Trophoblast cell (in vitro differentiated cells and primary cell): ENCODE measurements around the gene PDS5B. TPM values are rescaled to one million over a fixed set of nuclear protein-coding genes. Genes with fewer than 3 reads are reported as not detected.
A peak's percentile ranks its signal among the peaks of the same experiment; 100 is the strongest.

ENCODE experiments used
- DNase-seq, 2 donors: peaks; one replicate each; pipeline ENCODE4 v3.0.0-alpha.2; 2016
- H2AFZ ChIP-seq: 2 replicates; pipeline ENCODE4 v1.6.1; 2013; ENCODE audit warnings: low read length, moderate library complexity, mild to moderate bottlenecking; ENCODE audit not compliant: insufficient read depth, poor library complexity
- H2AK5ac ChIP-seq: 2 replicates; pipeline ENCODE4 v1.6.1; 2013; ENCODE audit warnings: mild to moderate bottlenecking, low read length
- H2BK120ac ChIP-seq: 2 replicates; pipeline ENCODE4 v1.6.1; 2013; ENCODE audit warnings: low read length, mild to moderate bottlenecking, moderate library complexity; ENCODE audit not compliant: insufficient read depth, poor library complexity
- H2BK12ac ChIP-seq: 2 replicates; pipeline ENCODE4 v1.6.1; 2013; ENCODE audit warnings: mild to moderate bottlenecking, low read length, moderate library complexity
- H2BK5ac ChIP-seq: 2 replicates; pipeline ENCODE4 v1.6.1; 2013; ENCODE audit warnings: low read length, low read depth, moderate library complexity, mild to moderate bottlenecking; ENCODE audit not compliant: poor library complexity
- H3K14ac ChIP-seq: 2 replicates; pipeline ENCODE4 v1.6.1; 2013; ENCODE audit warnings: mild to moderate bottlenecking, low read length
- H3K18ac ChIP-seq: 2 replicates; pipeline ENCODE4 v1.6.1; 2013; ENCODE audit warnings: mild to moderate bottlenecking, low read length
- H3K23ac ChIP-seq: 2 replicates; pipeline ENCODE4 v1.6.1; 2013; ENCODE audit warnings: low read length
- H3K27ac ChIP-seq: 2 replicates; pipeline ENCODE4 v1.5.1; 2013; ENCODE audit warnings: low read depth, mild to moderate bottlenecking, inconsistent platforms, low read length, moderate library complexity
- H3K27me3 ChIP-seq: 2 replicates; pipeline ENCODE4 v1.6.1; 2013; ENCODE audit warnings: inconsistent platforms, mild to moderate bottlenecking, low read length, moderate library complexity; ENCODE audit not compliant: insufficient read depth
- H3K36me3 ChIP-seq, 2 experiments: 1 replicate in 1 of 2; 2 replicates in 1 of 2; pipeline ENCODE4 v1.6.1; 2013; ENCODE audit warnings: low read length in 2 of 2, mild to moderate bottlenecking in 2 of 2, moderate library complexity in 1 of 2; ENCODE audit not compliant: insufficient read depth in 2 of 2, control insufficient read depth in 1 of 2
- H3K4ac ChIP-seq: 2 replicates; pipeline ENCODE4 v1.6.1; 2013; ENCODE audit warnings: low read depth, mild to moderate bottlenecking, low read length, moderate library complexity
- H3K4me1 ChIP-seq, 2 experiments: 1 replicate in 1 of 2; 2 replicates in 1 of 2; pipeline ENCODE4 v1.6.1; 2013; ENCODE audit warnings: low read length in 2 of 2, mild to moderate bottlenecking in 2 of 2, moderate library complexity in 1 of 2; ENCODE audit not compliant: insufficient read depth in 2 of 2, control insufficient read depth in 1 of 2
- H3K4me2 ChIP-seq: 2 replicates; pipeline ENCODE4 v1.6.1; 2013; ENCODE audit warnings: inconsistent platforms, mild to moderate bottlenecking, low read length, moderate library complexity
- H3K4me3 ChIP-seq: 2 replicates; pipeline ENCODE4 v1.5.1; 2013; ENCODE audit warnings: mild to moderate bottlenecking, low read depth, low read length, inconsistent platforms
- H3K79me1 ChIP-seq: one replicate; pipeline ENCODE4 v1.6.1; 2013; ENCODE audit warnings: low read length
- H3K79me2 ChIP-seq: 2 replicates; pipeline ENCODE4 v1.6.1; 2013; ENCODE audit warnings: low read length, mild to moderate bottlenecking; ENCODE audit not compliant: control insufficient read depth, insufficient read depth, poor library complexity
- H3K9ac ChIP-seq: 2 replicates; pipeline ENCODE4 v1.6.1; 2013; ENCODE audit warnings: mild to moderate bottlenecking, low read length
- H3K9me3 ChIP-seq: 2 replicates; pipeline ENCODE4 v1.6.1; 2013; ENCODE audit warnings: low read depth, mild to moderate bottlenecking, control low read depth, inconsistent platforms, low read length; ENCODE audit not compliant: insufficient read depth
- H4K12ac ChIP-seq: 2 replicates; pipeline ENCODE4 v1.6.1; 2013; ENCODE audit warnings: low read depth, mild to moderate bottlenecking, low read length, moderate library complexity
- H4K8ac ChIP-seq: 2 replicates; pipeline ENCODE4 v1.6.1; 2013; ENCODE audit warnings: low read depth, mild to moderate bottlenecking, low read length, moderate library complexity
- H4K91ac ChIP-seq: one replicate; pipeline ENCODE4 v1.6.1; 2013; ENCODE audit warnings: low read depth, mild to moderate bottlenecking, low read length, moderate library complexity
- WGBS: extraction: QIAGEN DNeasy Blood & Tissue Kit; methylation state at CpG from one replicate; pipeline ENCODE4 v1.1.7; 2013; ENCODE audit warnings: missing lambda C conversion rate; ENCODE audit not compliant: insufficient read length, insufficient coverage; ENCODE audit errors: extremely low coverage; 5-methylcytosine and 5-hydroxymethylcytosine counted together
- polyA plus RNA-seq: library from polyadenylated mRNA; stranded (reverse); fragments of 200-250 nt; gene quantifications from 2 replicates; pipeline ENCODE4 v1.2.3, GENCODE V29; 2013

The PDS5B gene, protein sequence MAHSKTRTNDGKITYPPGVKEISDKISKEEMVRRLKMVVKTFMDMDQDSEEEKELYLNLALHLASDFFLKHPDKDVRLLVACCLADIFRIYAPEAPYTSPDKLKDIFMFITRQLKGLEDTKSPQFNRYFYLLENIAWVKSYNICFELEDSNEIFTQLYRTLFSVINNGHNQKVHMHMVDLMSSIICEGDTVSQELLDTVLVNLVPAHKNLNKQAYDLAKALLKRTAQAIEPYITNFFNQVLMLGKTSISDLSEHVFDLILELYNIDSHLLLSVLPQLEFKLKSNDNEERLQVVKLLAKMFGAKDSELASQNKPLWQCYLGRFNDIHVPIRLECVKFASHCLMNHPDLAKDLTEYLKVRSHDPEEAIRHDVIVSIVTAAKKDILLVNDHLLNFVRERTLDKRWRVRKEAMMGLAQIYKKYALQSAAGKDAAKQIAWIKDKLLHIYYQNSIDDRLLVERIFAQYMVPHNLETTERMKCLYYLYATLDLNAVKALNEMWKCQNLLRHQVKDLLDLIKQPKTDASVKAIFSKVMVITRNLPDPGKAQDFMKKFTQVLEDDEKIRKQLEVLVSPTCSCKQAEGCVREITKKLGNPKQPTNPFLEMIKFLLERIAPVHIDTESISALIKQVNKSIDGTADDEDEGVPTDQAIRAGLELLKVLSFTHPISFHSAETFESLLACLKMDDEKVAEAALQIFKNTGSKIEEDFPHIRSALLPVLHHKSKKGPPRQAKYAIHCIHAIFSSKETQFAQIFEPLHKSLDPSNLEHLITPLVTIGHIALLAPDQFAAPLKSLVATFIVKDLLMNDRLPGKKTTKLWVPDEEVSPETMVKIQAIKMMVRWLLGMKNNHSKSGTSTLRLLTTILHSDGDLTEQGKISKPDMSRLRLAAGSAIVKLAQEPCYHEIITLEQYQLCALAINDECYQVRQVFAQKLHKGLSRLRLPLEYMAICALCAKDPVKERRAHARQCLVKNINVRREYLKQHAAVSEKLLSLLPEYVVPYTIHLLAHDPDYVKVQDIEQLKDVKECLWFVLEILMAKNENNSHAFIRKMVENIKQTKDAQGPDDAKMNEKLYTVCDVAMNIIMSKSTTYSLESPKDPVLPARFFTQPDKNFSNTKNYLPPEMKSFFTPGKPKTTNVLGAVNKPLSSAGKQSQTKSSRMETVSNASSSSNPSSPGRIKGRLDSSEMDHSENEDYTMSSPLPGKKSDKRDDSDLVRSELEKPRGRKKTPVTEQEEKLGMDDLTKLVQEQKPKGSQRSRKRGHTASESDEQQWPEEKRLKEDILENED (N-terminal part only)
- 33.8 and 36.8 TPM in 2 replicates for polyA plus RNA-seq

DNA sequence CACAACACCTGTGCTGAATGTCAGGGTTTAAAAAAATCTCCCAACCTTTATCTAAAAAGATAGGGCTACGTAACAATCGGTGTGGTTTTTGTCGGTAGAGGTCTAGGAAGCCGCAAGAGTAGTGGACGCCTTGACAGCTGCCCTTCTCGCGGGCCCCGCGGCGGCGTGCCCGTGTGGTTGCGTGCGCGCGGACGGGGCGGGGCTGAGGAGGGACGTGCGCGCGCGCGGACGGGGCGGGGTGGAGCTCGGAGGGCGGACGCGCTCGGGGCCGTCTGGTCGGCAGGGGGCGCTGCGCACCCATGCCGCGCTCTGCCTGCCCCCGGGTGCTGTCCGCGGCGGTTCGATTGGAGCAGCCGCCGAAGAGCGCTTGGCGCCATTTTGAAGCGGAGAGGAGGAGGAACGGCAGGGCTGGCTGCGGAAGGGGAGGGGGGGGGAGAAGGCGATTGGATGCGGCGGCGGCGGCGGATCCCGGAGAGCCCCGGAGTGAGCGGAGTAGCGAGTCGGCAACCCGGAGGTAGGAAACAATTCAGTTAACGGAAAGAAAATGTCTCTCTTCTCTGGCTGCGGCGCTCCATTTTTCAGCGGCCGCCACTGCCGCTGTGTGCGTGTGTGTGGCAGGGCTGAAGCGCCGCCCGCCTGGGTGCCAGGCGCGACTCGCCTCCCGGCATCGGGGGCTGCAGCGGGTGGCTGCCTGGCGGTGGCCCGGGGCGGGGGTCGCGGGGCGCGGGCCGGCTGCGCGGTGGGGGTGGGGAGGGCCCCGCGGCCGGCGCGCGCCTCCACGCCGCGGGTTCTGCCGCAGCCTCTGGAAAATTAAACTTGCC, at the start of gene PDS5B:
Gene PDS5B (plus strand): TSS at position 373 of the 821 bp plus-strand sequence. CDS start 62,321 bp downstream, outside the sequence.
- peak within 1 kb of the TSS; percentile 89 for H2BK5ac ChIP-seq
- peaks cover 2 to 5% of the 10 kb centered on the region in 2 experiments for H3K4me1 ChIP-seq
- peaks cover 5% of the 10 kb centered on the region for H3K79me2 ChIP-seq
- H3K27me3 ChIP-seq, result no peaks in the 10 kb centered on the region
- no CpG with 5 or more reads among the region's 97 CpGs for WGBS
- H4K91ac ChIP-seq, result peak within 1 kb of the TSS; percentile 83
- no peak within 1 kb of the TSS for H2AK5ac ChIP-seq
- peak within 1 kb of the TSS; percentile 91 for H3K18ac ChIP-seq
- H3K36me3 ChIP-seq, result no peaks in the 10 kb centered on the region
- peak within 1 kb of the TSS; percentile 86 for H2BK120ac ChIP-seq
- no peak within 1 kb of the TSS for H2BK12ac ChIP-seq
- peak within 1 kb of the TSS; percentile 98 for H3K4me2 ChIP-seq
- H4K12ac ChIP-seq, result peak within 1 kb of the TSS; percentile 83
- peak; percentile 92 to 97 for DNase-seq
- H3K9me3 ChIP-seq, result no peaks in the 10 kb centered on the region
- peak within 1 kb of the TSS; percentile 65 for H3K4ac ChIP-seq
- H3K4me3 ChIP-seq, result peak within 1 kb of the TSS; percentile 94
- H4K8ac ChIP-seq, result peak within 1 kb of the TSS; percentile 92
- H3K14ac ChIP-seq, result peak within 1 kb of the TSS; percentile 90
- H2AFZ ChIP-seq, result peak within 1 kb of the TSS; percentile 79
- H3K9ac ChIP-seq, result peak within 1 kb of the TSS; percentile 90
- H3K79me1 ChIP-seq, result peaks cover 5% of the 10 kb centered on the region
- H3K23ac ChIP-seq, result no peak within 1 kb of the TSS
- H3K27ac ChIP-seq, result peak within 1 kb of the TSS; percentile 98

DNA sequence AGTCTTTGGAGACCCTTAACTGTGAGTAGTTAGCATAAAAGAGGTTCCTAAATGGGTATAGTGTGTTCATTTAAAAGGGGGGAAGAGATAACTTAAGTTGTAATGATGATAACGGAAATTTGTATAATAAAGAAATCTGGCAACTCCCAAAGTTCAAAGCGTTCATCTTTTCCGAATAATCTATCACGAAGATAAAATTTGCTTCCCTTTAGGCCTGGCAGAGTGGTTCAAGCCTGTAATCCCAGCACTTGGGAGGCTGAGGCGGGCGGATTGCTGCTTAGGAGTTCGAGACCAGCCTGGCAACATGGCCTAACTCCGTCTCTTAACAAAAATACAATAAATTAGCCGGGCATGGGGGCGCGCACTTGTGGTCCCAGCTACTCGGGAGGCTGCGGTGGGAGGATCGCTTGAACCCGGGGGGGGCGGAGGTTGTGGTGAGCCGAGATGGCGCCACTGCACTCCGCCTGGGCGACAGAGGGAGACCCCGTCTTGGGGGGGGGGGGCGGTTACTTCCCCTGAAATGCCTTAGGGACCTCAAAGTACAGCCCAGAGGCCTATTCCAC, 48.6 kb upstream of the PDS5B start:
- H2BK12ac ChIP-seq, result no peak overlapping the region
- peak overlapping the region; percentile 66 for H3K9ac ChIP-seq
- peaks cover 0 to 1% of the 10 kb centered on the region in 2 experiments for H3K4me1 ChIP-seq
- H3K14ac ChIP-seq, result peak overlapping the region; percentile 94
- peak overlapping the region; percentile 71 for H2BK5ac ChIP-seq
- H3K36me3 ChIP-seq, result peaks cover 2 to 4% of the 10 kb centered on the region in 2 experiments
- no peaks in the 10 kb centered on the region for H3K27me3 ChIP-seq
- peaks cover 13% of the 10 kb centered on the region for H3K79me1 ChIP-seq
- H3K4me2 ChIP-seq, result peak overlapping the region; percentile 84
- peak overlapping the region; percentile 83 for H4K91ac ChIP-seq
- peak overlapping the region; percentile 93 for H4K8ac ChIP-seq
- DNase-seq, result peak; percentile 1 to 7
- peak overlapping the region; percentile 99 for H3K4ac ChIP-seq
- H3K79me2 ChIP-seq, result peaks cover 11% of the 10 kb centered on the region
- H2AK5ac ChIP-seq, result peak overlapping the region; percentile 64
- peak overlapping the region; percentile 79 for H3K18ac ChIP-seq
- WGBS, result no CpG with 5 or more reads among the region's 22 CpGs
- H3K4me3 ChIP-seq, result peak overlapping the region; percentile 88
- no peak overlapping the region for H3K23ac ChIP-seq
- H4K12ac ChIP-seq, result peak overlapping the region; percentile 88
- peak overlapping the region; percentile 74 for H2BK120ac ChIP-seq
- peak overlapping the region; percentile 47 for H2AFZ ChIP-seq
- peak overlapping the region; percentile 66 for H3K27ac ChIP-seq
- H3K9me3 ChIP-seq, result no peaks in the 10 kb centered on the region

DNA sequence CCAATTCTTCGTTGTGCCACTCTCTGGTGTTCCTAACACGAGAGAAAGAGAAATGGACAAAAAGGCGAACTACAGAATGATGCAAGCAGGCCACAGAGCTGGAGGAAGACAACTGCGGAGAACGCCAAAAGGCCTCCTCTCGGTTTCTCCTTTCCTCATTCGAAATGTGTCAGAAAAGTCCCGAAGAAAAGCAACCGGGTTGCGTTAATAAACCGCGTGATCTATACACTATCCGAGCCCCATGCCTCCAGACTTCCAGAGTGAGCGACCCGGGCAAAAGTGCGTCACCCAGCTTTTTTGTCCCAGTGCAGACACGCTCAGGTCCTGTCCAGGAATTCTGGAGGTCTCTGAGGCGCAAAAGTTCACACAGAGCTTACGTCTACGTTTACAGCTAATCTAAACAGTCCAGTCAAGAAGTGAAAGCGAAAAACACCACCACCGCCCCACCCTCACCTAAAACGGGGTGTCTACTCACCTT, 48.1 kb upstream of the PDS5B start:
- Histone ChIP-seq H3K4me2 (peak overlapping the region; percentile 84), H3K4ac (peak overlapping the region; percentile 99), H3K4me1 (peaks cover 0 to 1% of the 10 kb centered on the region in 2 experiments), H3K4me3 (peak overlapping the region; percentile 88), H3K27ac (peak overlapping the region; percentile 66), H3K79me1 (peaks cover 13% of the 10 kb centered on the region), H2BK12ac (no peak overlapping the region), H4K12ac (peak overlapping the region; percentile 88), H3K36me3 (peaks cover 2 to 4% of the 10 kb centered on the region in 2 experiments), H2AFZ (peak overlapping the region; percentile 47), H4K8ac (peak overlapping the region; percentile 93), H2BK5ac (peak overlapping the region; percentile 71), H3K18ac (peak overlapping the region; percentile 93), H3K9ac (peak overlapping the region; percentile 66), H3K23ac (no peak overlapping the region), H2BK120ac (peak overlapping the region; percentile 74), H3K14ac (peak overlapping the region; percentile 94), H4K91ac (peak overlapping the region; percentile 83), H3K9me3 (no peaks in the 10 kb centered on the region), H3K79me2 (peaks cover 11% of the 10 kb centered on the region), H2AK5ac (peak overlapping the region; percentile 84), H3K27me3 (no peaks in the 10 kb centered on the region)
- WGBS, result no CpG with 5 or more reads among the region's 23 CpGs
- DNase-seq, result peak; percentile 48 to 61
